IMR-90 (cell line): Measurements from ENCODE around the gene RNF11. TPM values are rescaled to one million over a fixed set of nuclear protein-coding genes. Genes with fewer than 3 reads are reported as not detected.

Experiments
- ATAC-seq: fragments of 200-7000 bp; cut with Tn5 transposase; 2 replicates; pipeline ENCODE4 v1.9.1; 2020; ENCODE audit warnings: low read depth, mild to moderate bottlenecking, moderate library complexity
- BruUV-seq: library from RNA; stranded (reverse); fragments of 400-500 nt; replicated peaks from 2 replicates; lab custom pipeline; 2021; lab: Mats Ljungman, UMichigan
- CTCF ChIA-PET: fragments of 300-600 bp; formaldehyde crosslinking; extraction: SDS; loops from one replicate; lab custom pipeline; 2021; ENCODE audit warnings: antibody characterized with exemption; lab: Yijun Ruan, JAX
- POLR2A ChIA-PET: fragments of 300-600 bp; sonication (Branson Sonifier 250); formaldehyde crosslinking; loops from one replicate; lab custom pipeline; 2022; ENCODE audit warnings: antibody characterized with exemption; ENCODE audit not compliant: unreplicated experiment; lab: Charles Lee
- DNase-seq: peaks from one replicate; pipeline ENCODE4 v3.0.0; 2013
- H2AFZ ChIP-seq: replicated peaks from 2 replicates; pipeline ENCODE3; 2013; ENCODE audit warnings: low read length, mild to moderate bottlenecking; ENCODE audit not compliant: poor library complexity
- H2AK5ac ChIP-seq: 2 replicates; pipeline ENCODE4 v1.6.1; 2013; ENCODE audit warnings: low read depth, low read length, inconsistent platforms
- H2AK9ac ChIP-seq: replicated peaks from 2 replicates; pipeline ENCODE3; 2013; ENCODE audit warnings: mild to moderate bottlenecking, low read depth, low read length, moderate library complexity; ENCODE audit not compliant: poor library complexity
- H2BK120ac ChIP-seq: 2 replicates; pipeline ENCODE4 v1.6.1; 2013; ENCODE audit warnings: low read depth, low read length, inconsistent platforms
- H2BK15ac ChIP-seq: 3 replicates; pipeline ENCODE4 v1.6.1; 2013; ENCODE audit warnings: low read depth, low read length, inconsistent platforms
- H2BK20ac ChIP-seq: 2 replicates; pipeline ENCODE4 v1.6.1; 2013; ENCODE audit warnings: low read depth, mild to moderate bottlenecking, inconsistent platforms, low read length, moderate library complexity
- H2BK5ac ChIP-seq: 2 replicates; pipeline ENCODE4 v1.6.1; 2013; ENCODE audit warnings: mild to moderate bottlenecking, low read depth, low read length, inconsistent platforms; ENCODE audit not compliant: poor library complexity, severe bottlenecking
- H3K14ac ChIP-seq: replicated peaks from 2 replicates; pipeline ENCODE4 v1.6.1; 2013; ENCODE audit warnings: low read depth, low read length, inconsistent platforms
- H3K18ac ChIP-seq: 2 replicates; pipeline ENCODE4 v1.6.1; 2013; ENCODE audit warnings: low read depth, low read length, control low read depth
- H3K23ac ChIP-seq: 2 replicates; pipeline ENCODE4 v1.6.1; 2013; ENCODE audit warnings: low read depth, low read length, inconsistent platforms
- H3K27ac ChIP-seq: 2 replicates; pipeline ENCODE4 v1.5.1; 2013; ENCODE audit warnings: mild to moderate bottlenecking, control low read depth, low read length; ENCODE audit not compliant: insufficient read depth
- H3K27me3 ChIP-seq: 2 replicates; pipeline ENCODE4 v1.6.1; 2013; ENCODE audit warnings: low read length; ENCODE audit not compliant: control insufficient read depth, insufficient read depth
- H3K36me3 ChIP-seq: 2 replicates; pipeline ENCODE4 v1.6.1; 2013; ENCODE audit warnings: low read length, mixed read lengths; ENCODE audit not compliant: control insufficient read depth, insufficient read depth
- H3K4ac ChIP-seq: 2 replicates; pipeline ENCODE4 v1.6.1; 2013; ENCODE audit warnings: low read depth, low read length, inconsistent platforms
- H3K4me1 ChIP-seq: 2 replicates; pipeline ENCODE4 v1.6.1; 2013; ENCODE audit warnings: low read length, mixed read lengths; ENCODE audit not compliant: control insufficient read depth, insufficient read depth
- H3K4me2 ChIP-seq: 2 replicates; pipeline ENCODE4 v1.6.1; 2013; ENCODE audit warnings: low read depth, mild to moderate bottlenecking, control low read depth, low read length, moderate library complexity
- H3K4me3 ChIP-seq: 2 replicates; pipeline ENCODE4 v1.5.1; 2013; ENCODE audit warnings: low read depth, mild to moderate bottlenecking, control low read depth, low read length, moderate library complexity; ENCODE audit not compliant: insufficient read depth
- H3K56ac ChIP-seq: 2 replicates; pipeline ENCODE4 v1.6.1; 2013; ENCODE audit warnings: low read length, inconsistent platforms; ENCODE audit not compliant: insufficient read depth; ENCODE audit errors: extremely low read depth
- H3K79me1 ChIP-seq, 2 experiments: 2 replicates each; pipeline ENCODE4 v1.6.1; 2013; ENCODE audit warnings: low read length in 2 of 2, inconsistent platforms in 1 of 2, low read depth in 1 of 2
- H3K9ac ChIP-seq: 2 replicates; pipeline ENCODE4 v1.6.1; 2013; ENCODE audit warnings: low read depth, low read length, control low read depth
- H3K9me1 ChIP-seq: 2 replicates; pipeline ENCODE4 v1.6.1; 2013; ENCODE audit warnings: low read length, inconsistent platforms; ENCODE audit not compliant: insufficient read depth
- H3K9me3 ChIP-seq: 2 replicates; pipeline ENCODE4 v1.6.1; 2013; ENCODE audit warnings: low read length; ENCODE audit not compliant: control insufficient read depth, insufficient read depth
- H4K20me1 ChIP-seq: 2 replicates; pipeline ENCODE4 v1.6.1; 2013; ENCODE audit warnings: low read length, inconsistent platforms; ENCODE audit not compliant: insufficient read depth
- H4K5ac ChIP-seq: 2 replicates; pipeline ENCODE4 v1.6.1; 2013; ENCODE audit warnings: mild to moderate bottlenecking, low read depth, low read length, control low read depth
- H4K8ac ChIP-seq, 2 experiments: 2 replicates each; pipeline ENCODE4 v1.6.1; 2013; ENCODE audit warnings: low read depth in 2 of 2, low read length in 2 of 2, control low read depth in 1 of 2, inconsistent platforms in 1 of 2
- H4K91ac ChIP-seq: 2 replicates; pipeline ENCODE4 v1.6.1; 2013; ENCODE audit warnings: low read depth, low read length, inconsistent platforms; ENCODE audit not compliant: insufficient read depth
- CHD1 ChIP-seq: IDR thresholded peaks from 2 replicates; pipeline ENCODE4 v1.6.1; 2012; ENCODE audit warnings: low read depth, low read length, improper control_type of control experiment
- MAZ ChIP-seq: IDR thresholded peaks from 2 replicates; pipeline ENCODE4 v1.6.1; 2012; ENCODE audit warnings: low read depth, mild to moderate bottlenecking, low read length, improper control_type of control experiment, moderate library complexity, borderline replicate concordance
- MXI1 ChIP-seq: IDR thresholded peaks from 2 replicates; pipeline ENCODE4 v1.6.1; 2012; ENCODE audit warnings: low read depth, mild to moderate bottlenecking, low read length, moderate library complexity, borderline replicate concordance
- NFE2L2 ChIP-seq: fragments of 150-350 bp; IDR thresholded peaks from 2 replicates; pipeline ENCODE4 v1.6.1; 2016; ENCODE audit warnings: low read depth, mild to moderate bottlenecking, low read length
- RAD21 ChIP-seq: IDR thresholded peaks from 2 replicates; pipeline ENCODE4 v1.6.1; 2012; ENCODE audit warnings: low read length, improper control_type of control experiment
- WGBS, 2 experiments: methylation state at CpG; one replicate each; pipeline versions ENCODE4 v1.1.5 to v1.1.7; 2013; ENCODE audit warnings: missing lambda C conversion rate in 2 of 2; ENCODE audit not compliant: insufficient read length in 1 of 2; ENCODE audit errors: extremely low coverage in 2 of 2; 5-methylcytosine and 5-hydroxymethylcytosine counted together
- dilution Hi-C: fragments of 300-500 bp; cut with HindIII; formaldehyde crosslinking; loops from one replicate; pipeline ENCODE4 v1.14.3; 2018; ENCODE audit warnings: low sequenced_read_pairs; ENCODE audit not compliant: unreplicated experiment
- in situ Hi-C: fragments of 300-500 bp; cut with MboI; formaldehyde crosslinking; loops from 3 replicates; pipeline ENCODE4 v1.14.3; 2019; ENCODE audit warnings: low sequenced_read_pairs, inconsistent platforms, mixed read lengths
- intact Hi-C: fragments of 100-400 bp; cut with micrococcal nuclease; formaldehyde crosslinking; loops from 2 replicates; pipeline ENCODE4 v1.10.0; 2022
- polyA plus RNA-seq, 3 experiments: library from polyadenylated mRNA; depleted of rRNA; stranded (reverse); fragments of >200 nt; gene quantifications; 2 replicates each; pipeline ENCODE4 v1.2.3, GENCODE V29; 2012; ENCODE audit warnings: low replicate concordance in 1 of 3
- total RNA-seq: library from RNA; depleted of rRNA; stranded (reverse); fragments of >200 nt; gene quantifications from 2 replicates; pipeline ENCODE4 v1.2.3, GENCODE V29; 2012
- TF ChIP-seq, protein P1 (sequence below): conservative IDR thresholded peaks from 2 replicates; pipeline ENCODE4 v1.5.1; 2012; ENCODE audit warnings: mild to moderate bottlenecking, low read depth, low read length, improper control_type of control experiment

RNF11 gene
- total and polyA plus RNA-seq, 2 of the 4 experiments (the other 2 are of a cell fraction) = 63.3 to 64.1 TPM

- BruUV-seq = no TSS peak
- POLR2A ChIA-PET = no interaction called here
These were observed 13.3 kb upstream of the RNF11 start for GRCh38 chr1:51222809-51223208.

More at GRCh38 chr1:51222809-51223208, 13.3 kb upstream of the RNF11 start:
- no peaks in the 10 kb centered on the region for H3K79me1 ChIP-seq
- no peak overlapping the region for H2BK5ac ChIP-seq
- H4K5ac ChIP-seq = no peak overlapping the region
- H4K91ac ChIP-seq = no peak overlapping the region
- no peaks in the 10 kb centered on the region for H3K4me1 ChIP-seq
- no peak overlapping the region for H3K56ac ChIP-seq
- H3K14ac ChIP-seq = no peak overlapping the region
- no peak overlapping the region for H3K4me3 ChIP-seq
- no peak overlapping the region for H2AFZ ChIP-seq
- H3K4ac ChIP-seq = no peak overlapping the region
- H3K9me3 ChIP-seq = peaks cover 7% of the 10 kb centered on the region
- H2BK120ac ChIP-seq = no peak overlapping the region
- H3K9me1 ChIP-seq = no peaks in the 10 kb centered on the region
- no peak overlapping the region for H4K8ac ChIP-seq
- no peak overlapping the region for H2BK15ac ChIP-seq
- no peak overlapping the region for H3K18ac ChIP-seq
- no peak overlapping the region for H3K27ac ChIP-seq
- no peak overlapping the region for H2BK20ac ChIP-seq
- ATAC-seq (no peak), DNase-seq (no peak)
- intact Hi-C loops = no loop called here
- no peaks in the 10 kb centered on the region; the same call in 1 of the 2 replicates for H3K27me3 ChIP-seq
- H3K9ac ChIP-seq = no peak overlapping the region
- no peaks in the 10 kb centered on the region for H3K36me3 ChIP-seq
- CTCF ChIA-PET = no interaction called here
- WGBS, 2 experiments = no CpG with 5 or more reads among the region's 3 CpGs
- dilution Hi-C loops = no loop called here
- H3K4me2 ChIP-seq = no peak overlapping the region
- no peak overlapping the region for H3K23ac ChIP-seq
- no peak overlapping the region for H2AK9ac ChIP-seq
- no peaks in the 10 kb centered on the region for H4K20me1 ChIP-seq
- in situ Hi-C loops = no loop called here
- TF ChIP-seq NFE2L2 (no peak), MXI1 (no peak), CHD1 (no peak), MAZ (no peak), RAD21 (no peak)
- TF ChIP-seq, protein P1, sequence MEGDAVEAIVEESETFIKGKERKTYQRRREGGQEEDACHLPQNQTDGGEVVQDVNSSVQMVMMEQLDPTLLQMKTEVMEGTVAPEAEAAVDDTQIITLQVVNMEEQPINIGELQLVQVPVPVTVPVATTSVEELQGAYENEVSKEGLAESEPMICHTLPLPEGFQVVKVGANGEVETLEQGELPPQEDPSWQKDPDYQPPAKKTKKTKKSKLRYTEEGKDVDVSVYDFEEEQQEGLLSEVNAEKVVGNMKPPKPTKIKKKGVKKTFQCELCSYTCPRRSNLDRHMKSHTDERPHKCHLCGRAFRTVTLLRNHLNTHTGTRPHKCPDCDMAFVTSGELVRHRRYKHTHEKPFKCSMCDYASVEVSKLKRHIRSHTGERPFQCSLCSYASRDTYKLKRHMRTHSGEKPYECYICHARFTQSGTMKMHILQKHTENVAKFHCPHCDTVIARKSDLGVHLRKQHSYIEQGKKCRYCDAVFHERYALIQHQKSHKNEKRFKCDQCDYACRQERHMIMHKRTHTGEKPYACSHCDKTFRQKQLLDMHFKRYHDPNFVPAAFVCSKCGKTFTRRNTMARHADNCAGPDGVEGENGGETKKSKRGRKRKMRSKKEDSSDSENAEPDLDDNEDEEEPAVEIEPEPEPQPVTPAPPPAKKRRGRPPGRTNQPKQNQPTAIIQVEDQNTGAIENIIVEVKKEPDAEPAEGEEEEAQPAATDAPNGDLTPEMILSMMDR = no peak
- H2AK5ac ChIP-seq = no peak overlapping the region
